HG03521 (cell line): Measurements from ENCODE around the gene ST3GAL6.

Experiments used
- ATAC-seq: cut with Tn5 transposase; IDR thresholded peaks from one replicate; pipeline ENCODE4 v1.9.1; 2021; ENCODE audit warnings: mild to moderate bottlenecking, moderate library complexity; ENCODE audit not compliant: unreplicated experiment

ST3GAL6 gene

DNA sequence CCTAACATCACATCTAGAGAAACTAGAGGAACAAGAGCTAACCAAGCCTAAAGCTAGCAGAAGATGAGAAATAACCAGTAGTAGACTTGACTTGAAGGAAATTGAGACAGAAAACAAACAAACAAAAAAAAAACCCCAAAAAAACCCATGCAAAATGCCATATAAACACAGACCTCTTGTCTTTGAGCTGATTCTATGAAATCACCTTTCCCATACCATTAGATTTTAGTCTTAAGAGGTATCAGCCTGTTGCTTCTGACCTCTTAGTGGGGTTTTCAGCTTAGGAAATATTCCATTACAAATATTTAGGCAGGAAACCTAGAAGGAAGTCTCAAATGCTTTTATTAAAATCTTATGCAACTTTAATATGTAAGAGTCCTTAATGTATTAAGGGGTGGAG, 23.9 kb upstream of the ST3GAL6 start:
- no peak for ATAC-seq

GRCh38 chr3:98740324-98740723, 22.8 kb upstream of the ST3GAL6 start:
- no peak for ATAC-seq

DNA sequence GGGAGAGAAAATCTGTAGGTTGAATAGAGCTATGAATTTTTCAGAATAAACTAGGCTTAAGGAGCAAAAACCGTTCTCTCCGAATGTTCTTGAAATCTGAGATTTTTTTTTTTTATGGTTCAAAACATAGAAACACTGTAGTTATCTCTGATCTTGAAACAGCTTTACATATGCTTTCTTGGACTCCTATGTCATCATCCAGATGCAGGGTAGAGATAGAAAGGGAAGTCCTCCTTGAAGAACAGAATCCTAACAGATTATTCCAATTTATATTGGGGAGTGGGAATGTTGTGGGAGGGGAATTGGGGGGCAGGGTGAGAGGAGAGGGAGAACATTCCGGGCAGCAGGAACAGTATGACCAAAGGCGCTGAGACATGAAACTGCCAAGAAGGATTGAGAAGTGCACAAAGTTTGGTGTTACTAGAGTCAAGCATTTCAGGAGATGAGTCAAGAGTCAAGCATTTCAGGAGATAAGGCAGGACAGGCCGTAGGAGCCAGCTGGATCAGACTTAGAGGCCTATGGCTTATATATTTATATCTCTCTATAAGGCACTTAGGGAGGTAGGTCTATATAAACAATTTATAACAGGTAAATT, 21.9 kb upstream of the ST3GAL6 start:
- ATAC-seq: no peak

DNA sequence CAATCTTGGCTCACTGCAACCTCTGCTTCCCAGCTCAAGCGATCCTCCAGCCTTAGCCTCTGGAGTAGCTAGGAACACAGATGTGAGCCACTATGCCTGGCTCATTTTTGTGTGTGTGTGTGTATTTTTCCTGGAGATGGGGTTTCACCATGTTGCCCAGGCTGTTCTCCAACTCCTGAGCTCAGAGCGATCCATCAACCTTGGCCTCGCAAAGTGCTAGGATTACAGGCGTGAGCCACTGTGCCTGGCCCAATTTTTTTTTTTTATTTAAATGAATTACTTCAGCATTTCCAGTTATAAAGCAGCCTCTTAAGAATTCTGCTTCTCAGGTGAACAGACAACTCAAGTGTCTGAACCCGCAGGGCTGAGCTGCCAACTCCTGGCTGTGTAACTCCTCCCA, 20.1 kb upstream of the ST3GAL6 start:
- ATAC-seq: no peak

- no peak for ATAC-seq
Observed at GRCh38 chr3:98744283-98744682, 18.9 kb upstream of the ST3GAL6 start.

GRCh38 chr3:98745718-98746117, 17.4 kb upstream of the ST3GAL6 start:
- no peak for ATAC-seq

DNA sequence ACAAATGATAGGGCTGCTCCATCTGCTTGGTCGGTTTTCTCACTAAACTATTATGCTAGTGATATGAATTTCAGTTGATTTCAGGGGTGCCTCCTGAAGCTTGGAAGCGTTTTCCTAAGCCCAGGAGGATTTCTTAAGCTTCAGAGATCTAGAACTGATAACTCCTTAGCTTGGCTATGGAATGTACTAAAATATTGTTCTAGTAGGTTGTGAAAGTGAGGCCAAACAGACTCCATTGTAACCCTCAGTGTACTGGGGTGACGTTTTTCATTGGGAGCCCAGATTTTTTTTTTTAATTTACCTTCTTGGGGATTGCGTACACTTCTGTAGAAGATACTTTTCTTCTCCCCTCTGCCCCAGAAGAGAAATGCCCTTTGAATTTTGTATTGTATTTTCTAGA, 17.0 kb upstream of the ST3GAL6 start:
- ATAC-seq: no peak

DNA sequence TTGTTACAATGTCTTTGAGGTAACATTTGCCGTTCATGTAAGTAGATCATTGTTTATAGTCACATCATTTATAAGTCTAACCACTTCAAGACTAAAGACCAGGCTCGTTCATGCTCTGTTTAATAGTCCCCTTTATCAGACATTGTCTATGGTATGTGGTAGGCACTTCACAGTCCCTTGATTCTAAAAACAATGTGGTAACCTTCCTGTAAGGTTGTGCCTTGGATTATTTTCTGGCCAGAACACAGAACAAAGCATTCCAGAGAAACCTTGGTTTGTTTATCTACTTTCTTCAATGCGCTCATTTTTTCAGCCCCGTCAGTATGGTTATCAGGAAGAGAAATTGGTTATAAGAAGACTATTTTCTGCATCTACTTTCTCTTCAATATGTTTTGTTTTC, 16.3 kb upstream of the ST3GAL6 start:
- ATAC-seq: no peak

DNA sequence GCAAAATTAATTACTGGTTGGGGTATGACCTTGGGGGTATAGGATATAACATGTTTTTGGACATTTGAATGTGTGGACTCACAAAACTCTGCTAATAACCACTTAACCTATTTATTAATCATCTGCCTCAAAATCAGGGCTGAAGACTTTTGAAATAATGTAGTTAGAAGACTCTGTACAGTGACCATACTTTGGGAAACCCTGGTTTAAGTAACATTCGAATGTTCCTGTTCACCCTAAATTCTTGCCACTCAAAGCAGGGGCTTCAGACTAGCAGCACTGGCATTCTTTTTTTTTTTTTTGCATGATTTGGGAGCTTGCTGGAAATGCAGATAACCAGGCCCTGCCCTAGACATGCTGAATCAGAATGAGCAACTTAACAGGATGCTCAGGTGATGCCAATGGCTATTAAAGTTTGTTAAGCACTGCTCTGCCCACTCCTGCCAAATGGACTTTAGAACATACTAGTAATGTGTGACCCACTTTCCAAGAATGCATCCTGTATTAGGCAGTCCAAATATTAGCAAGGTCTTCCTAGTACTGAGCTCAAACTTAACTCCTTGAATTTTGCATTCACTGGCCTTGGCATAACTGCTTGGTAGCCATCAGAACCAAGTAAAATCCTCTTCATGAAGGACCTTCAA, 12.7 kb upstream of the ST3GAL6 start:
- no peak for ATAC-seq

- ATAC-seq: no peak
Observed at GRCh38 chr3:98754483-98754882, 8.7 kb upstream of the ST3GAL6 start.

- no peak for ATAC-seq
Observed at GRCh38 chr3:98755601-98756000, 7.5 kb upstream of the ST3GAL6 start.

DNA sequence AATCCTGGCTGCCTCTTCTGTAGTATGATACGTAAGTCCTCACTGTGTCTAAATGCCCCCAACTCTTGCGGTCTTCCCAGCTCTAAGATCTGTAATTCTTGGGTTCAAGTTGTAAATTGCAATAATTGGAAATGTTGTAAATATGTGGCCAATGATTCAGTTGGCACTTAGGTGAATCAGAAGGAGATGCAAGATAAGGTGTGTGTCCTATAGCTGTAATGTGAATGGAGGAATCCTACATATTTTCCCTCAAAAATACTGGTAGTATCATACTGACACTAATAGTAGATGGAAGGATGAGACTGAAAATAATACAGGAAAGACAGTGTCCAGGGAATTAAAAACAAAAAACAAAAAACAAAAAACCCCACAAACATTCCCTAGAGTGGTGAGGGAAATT, 3.5 kb upstream of the ST3GAL6 start:
- ATAC-seq: no peak

DNA sequence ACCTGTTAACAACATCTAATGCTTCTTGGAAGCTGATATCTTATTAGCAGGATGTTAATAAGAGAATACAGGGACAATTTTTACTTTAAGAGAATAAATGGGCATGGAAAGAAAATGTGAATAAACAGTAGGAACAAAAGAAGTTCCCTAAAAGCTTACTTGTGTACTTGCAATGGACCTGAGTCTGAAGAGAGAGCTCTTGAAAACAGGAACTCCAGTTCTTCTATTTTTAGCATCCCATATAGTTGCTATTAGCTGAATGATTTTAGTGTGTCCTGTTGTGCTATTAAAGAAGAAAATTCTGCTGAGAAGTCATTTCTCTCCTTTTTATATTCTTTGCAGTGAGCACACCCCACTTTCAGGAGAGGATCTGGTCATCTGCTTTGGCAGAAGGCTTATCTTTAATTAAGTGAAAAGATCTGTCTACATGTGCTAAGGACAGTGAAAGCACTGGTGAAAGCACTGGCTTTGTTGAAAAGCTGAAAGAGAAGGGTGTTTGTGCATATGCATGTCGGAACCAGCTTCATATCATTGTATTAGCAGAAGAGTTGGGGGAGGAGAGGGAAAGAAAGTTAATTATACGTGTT, 1.4 kb upstream of the ST3GAL6 start:
- no peak for ATAC-seq

DNA sequence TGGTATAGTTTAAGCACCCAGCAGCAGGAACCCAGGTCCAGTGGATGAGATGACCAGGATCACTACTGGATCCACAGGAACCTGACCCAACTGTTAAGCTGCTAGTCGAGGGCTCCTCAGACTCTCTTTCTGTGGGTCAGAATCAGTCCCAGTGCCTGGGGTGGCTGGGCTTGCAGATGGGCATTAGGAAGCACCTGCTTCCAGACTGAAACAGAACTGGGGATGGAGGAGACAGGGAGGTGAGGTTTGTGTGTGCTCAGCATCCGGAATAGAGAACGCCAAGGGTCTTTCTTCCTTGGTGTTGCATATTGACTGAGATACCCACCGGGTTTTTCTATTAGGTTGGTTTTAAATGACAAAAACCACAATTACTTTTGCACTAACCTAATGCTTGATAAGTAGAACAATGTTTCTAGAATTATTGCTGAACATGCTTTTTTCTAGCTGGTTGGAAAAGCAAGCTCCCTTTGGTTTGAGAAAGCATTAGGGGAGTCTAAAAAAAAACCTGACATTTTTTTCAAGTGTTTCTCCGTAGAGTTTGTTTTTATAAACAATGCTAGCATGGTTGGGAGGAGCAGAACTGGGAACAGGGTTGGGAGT, 779 bp downstream of the ST3GAL6 start:
- ATAC-seq: no peak

- ATAC-seq: no peak
Observed at GRCh38 chr3:98764472-98764884, 1.3 kb downstream of the ST3GAL6 start.

- no peak for ATAC-seq
Observed at GRCh38 chr3:98765721-98766120, 2.6 kb downstream of the ST3GAL6 start.

DNA sequence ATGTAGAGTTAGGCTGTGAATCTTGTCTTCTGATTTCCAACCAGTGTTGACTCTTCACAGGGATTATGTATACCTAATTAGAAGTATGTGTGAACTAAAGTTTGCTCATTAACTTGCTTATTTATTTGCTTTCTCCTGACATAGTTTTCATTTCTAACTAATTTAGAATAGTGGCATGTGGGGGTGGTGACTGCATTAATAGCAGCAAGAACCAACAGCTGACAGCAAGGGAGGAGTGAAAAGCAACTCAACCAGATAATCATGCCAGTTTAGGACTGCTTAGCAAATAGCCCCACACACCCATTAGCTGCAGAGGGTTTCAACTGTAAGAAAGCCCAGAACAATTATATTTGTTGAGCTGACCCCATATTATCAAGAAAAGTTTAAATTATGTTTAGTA, 3.8 kb downstream of the ST3GAL6 start:
- no peak for ATAC-seq

GRCh38 chr3:98768961-98769360, 5.8 kb downstream of the ST3GAL6 start:
- ATAC-seq: no peak

- ATAC-seq: no peak
Observed at GRCh38 chr3:98769448-98769847, 6.3 kb downstream of the ST3GAL6 start.

GRCh38 chr3:98770261-98771039, 7.3 kb downstream of the ST3GAL6 start:
- ATAC-seq: peak; percentile 72

GRCh38 chr3:98772022-98772421, 8.9 kb downstream of the ST3GAL6 start:
- no peak for ATAC-seq
